GM12872 (cell line): ENCODE results near the gene CRAMP1.
A peak's percentile ranks its signal among the peaks of the same experiment; 100 is the strongest.

Experiments used
- CTCF ChIP-seq: IDR thresholded peaks from 3 replicates; pipeline ENCODE4 v1.5.1; 2011; ENCODE audit warnings: low read depth, mild to moderate bottlenecking, low read length, moderate library complexity; ENCODE audit not compliant: insufficient read depth

Gene CRAMP1

GRCh38 chr16:1701216-1701878 is 89.2 kb downstream of the CRAMP1 start:
- no peak for TF ChIP-seq CTCF

GRCh38 chr16:1705688-1706385 is 93.7 kb downstream of the CRAMP1 start, which contains the start of gene MAPK8IP3:
TSS of gene MAPK8IP3 (plus strand) at chr16:1706195. CDS start at chr16:1706340, 145 bp downstream.
- peak; percentile 78 for TF ChIP-seq CTCF

GRCh38 chr16:1706386-1707192 is 94.4 kb downstream of the CRAMP1 start:
- no peak for TF ChIP-seq CTCF

GRCh38 chr16:1707193-1707790 is 95.1 kb downstream of the CRAMP1 start:
- TF ChIP-seq CTCF = no peak

- TF ChIP-seq CTCF = no peak
These were observed 96.1 kb downstream of the CRAMP1 start for GRCh38 chr16:1708083-1708767.

GRCh38 chr16:1708768-1709180 is 96.6 kb downstream of the CRAMP1 start:
- no peak for TF ChIP-seq CTCF
